ENCODE measurements around the gene FABP6.
"Not testable (repeated sequence)": the region's sequence is repeated elsewhere in the genome, so short reads cannot be mapped to it uniquely, and the experiment has no call there.

FABP6 gene, protein sequence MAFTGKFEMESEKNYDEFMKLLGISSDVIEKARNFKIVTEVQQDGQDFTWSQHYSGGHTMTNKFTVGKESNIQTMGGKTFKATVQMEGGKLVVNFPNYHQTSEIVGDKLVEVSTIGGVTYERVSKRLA

GRCh38 chr5:160229190-160229742, at the start of gene FABP6:
TSS of gene FABP6 (plus strand) at chr5:160229506. CDS start at chr5:160229558, 52 bp downstream.
- DNase-seq (ENCODE audit: low read depth in 2 of 2) = no peak

GRCh38 chr5:160180931-160181330, 48.4 kb upstream of the FABP6 start:
- no peak for DNase-seq (ENCODE audit: low read depth in 2 of 2)

DNA sequence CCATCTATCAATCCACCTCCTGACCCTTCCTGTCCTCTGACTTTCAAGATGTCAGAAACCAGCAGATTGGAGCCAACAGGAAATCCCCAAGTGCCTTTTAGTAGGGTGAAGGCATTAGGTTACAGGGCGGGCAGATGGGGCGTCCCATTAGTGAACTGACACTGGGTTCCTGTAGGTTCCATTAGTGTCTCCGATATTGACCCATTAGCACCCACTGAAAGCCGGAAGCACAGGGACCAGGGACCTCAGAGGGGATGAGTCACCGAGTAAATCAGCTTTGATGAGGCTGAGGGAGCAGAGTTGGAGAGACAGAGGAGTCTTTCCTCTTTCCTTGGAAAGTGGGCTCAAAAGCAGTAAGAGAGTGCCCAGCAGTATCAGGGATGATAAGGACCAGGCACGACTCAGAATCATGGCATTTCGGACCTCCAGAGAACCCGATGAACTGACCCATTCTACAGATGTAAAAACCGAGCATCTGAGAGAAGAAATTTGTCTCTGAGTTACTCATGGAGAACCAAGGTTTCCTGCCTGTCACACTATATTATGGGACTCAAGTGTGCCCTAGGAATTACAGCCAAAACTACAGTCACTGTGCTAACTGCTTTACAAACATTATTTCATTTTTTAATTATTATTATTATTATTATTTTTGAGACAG, 47.2 kb upstream of the FABP6 start:
- DNase-seq (ENCODE audit: low read depth in 2 of 2) = no peak

DNA sequence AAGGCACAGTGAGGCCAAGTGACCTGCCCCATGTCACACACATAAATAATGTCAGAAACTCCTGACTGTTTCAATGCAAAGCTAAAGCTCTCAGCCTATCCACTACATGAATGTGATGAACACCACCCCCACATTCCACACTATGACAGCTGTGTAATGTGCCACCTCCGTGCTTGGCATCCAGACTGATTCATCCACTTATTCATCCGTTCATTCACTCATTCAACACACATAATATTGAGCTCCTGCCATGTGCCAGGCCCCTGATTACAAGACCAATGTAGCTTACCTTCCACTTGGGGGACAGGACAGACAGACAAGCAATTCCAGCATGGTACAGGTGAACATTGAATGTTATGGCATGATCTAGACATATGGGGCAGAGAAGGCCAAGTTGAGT, 46.2 kb upstream of the FABP6 start:
- no peak for DNase-seq (ENCODE audit: low read depth in 2 of 2)

DNA sequence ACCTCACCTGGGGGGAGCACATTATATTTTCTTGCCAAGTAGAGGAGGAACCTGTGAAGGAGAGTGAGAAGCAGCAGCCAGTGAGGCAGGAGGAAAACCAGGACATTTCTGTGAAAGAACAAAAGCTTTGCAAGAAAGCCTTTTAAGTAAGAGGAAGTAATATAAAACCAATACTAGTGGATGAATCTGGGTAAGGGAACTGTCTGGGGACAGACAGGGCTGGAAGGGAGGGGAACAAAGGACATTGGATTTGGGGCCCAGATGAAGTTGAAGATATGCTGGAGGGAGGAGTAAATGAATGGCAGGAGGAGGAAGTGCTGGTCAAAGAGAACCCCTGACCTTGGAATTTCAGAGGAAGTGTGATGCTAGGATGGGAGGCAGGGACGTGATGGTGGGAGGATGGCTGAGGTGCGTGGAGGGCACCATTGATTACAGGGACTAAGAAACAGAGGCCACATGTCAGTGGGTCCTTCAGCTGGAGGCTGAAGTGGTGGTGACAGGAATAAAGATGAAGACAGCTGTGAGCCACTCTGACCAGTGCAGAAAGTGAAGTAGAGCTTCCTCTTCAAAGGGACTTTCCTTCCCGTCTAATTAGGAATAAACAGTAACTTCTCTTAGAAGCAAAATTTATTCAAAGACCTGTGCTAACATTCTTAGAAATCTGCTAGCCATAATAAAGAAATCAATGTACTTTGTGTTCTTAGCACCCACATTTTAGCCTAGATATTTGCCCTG, 43.5 kb upstream of the FABP6 start:
- DNase-seq (ENCODE audit: low read depth in 2 of 2) = no peak

GRCh38 chr5:160186480-160186879, 42.8 kb upstream of the FABP6 start:
- no peak for DNase-seq (ENCODE audit: low read depth in 2 of 2)

DNA sequence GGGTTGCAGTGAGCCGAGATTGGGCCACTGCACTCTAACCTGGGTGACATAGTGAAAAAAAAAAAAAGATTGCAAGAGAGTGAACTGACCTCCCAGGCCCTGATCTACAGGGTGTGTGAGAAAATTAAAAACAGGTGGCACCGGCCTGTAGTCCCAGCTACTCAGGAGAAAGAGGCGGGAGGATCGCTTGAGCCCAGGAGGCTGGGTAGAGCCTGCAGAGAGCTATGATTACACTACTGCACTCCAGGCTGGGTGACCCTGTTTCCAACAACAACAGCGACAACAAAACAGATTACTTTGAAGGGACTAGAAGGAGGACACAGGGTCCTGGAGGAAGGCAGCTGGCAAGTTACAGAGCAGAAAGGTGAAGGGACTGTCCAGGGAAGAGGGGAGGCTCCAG, 42.2 kb upstream of the FABP6 start:
- DNase-seq (ENCODE audit: low read depth in 2 of 2) = no peak

DNA sequence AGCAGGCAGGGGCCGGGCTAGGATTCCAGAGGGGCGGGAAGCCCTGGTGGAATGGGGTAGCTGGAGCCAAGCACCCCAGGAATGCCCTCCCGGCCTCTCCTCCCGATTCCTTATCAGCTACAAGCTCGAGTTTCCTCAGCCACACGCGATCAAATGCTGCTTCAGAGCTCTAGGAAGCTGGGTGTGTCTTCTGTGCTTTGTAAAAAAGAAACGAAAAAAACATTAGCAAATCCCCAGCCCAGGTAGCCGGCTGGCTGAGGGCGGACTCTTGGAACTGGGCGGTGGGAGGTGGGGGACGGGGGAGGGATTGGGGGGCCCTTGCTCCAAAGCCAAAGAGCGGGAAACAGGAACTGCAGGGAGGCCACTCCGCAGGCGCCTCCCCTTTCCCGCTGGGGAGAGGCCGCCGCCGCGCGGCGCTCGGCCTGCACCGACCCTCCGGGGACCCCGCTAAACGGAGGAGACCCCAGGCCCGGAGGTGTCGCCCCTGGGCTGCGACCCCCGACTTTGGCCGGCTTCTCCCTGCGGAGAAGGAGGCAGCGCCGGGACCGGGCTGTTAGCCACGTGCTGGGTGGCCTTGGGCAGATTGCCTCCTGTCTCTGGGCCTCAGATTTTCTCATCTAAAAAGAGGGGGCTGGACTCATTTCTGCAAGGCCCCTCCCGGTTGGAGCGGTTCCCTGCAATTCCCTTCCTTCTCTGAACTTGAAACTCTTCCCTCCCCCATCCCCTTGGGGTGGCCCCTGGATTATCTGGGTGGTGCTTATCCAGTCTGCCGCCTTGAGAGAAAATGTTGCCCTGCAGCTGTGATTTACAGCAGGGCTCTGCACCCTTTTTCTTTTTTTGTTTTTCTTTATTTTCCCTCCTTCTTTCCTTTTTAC, 40.9 kb upstream of the FABP6 start:
- DNase-seq (ENCODE audit: low read depth in 2 of 2) = no peak

GRCh38 chr5:160192424-160192823, 36.9 kb upstream of the FABP6 start:
- DNase-seq (ENCODE audit: low read depth in 2 of 2) = no peak

DNA sequence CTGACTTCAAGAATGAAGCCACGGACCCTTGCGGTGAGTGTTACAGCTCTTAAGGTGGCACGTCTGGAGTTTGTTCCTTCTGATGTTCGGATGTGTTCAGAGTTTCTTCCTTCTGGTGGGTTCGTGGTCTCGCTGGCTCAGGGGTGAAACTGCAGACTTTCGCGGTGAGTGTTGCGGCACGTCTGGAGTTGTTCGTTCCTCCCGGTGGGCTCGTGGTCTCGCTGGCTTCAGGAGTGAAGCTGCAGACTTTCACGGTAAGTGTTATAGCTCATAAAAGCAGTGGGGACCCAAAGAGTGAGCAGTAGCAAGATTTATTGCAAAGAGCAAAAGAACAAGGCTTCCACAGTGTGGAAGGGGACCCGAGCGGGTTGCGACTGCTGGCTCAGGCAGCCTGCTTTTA, 36.2 kb upstream of the FABP6 start:
- not testable (repeated sequence) for DNase-seq (ENCODE audit: low read depth in 2 of 2)

DNA sequence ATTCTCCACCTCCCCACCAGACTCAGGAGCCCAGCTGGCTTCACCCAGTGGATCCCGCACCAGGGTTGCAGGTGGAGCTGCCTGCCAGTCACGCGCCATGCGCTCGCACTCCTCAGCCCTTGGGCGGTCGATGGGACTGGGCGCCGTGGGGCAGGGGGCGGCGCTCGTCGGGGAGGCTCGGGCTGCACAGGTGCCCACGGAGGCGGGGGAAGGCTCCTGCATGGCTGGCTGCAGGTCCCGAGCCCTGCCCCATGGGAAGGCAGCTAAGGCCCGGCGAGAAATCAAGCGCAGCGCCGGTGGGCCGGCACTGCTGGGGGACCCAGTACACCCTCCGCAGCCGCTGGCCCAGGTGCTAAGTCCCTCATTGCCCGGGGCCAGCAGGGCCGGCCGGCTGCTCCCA, 35.5 kb upstream of the FABP6 start:
- DNase-seq (ENCODE audit: low read depth in 2 of 2) = not testable (repeated sequence)

DNA sequence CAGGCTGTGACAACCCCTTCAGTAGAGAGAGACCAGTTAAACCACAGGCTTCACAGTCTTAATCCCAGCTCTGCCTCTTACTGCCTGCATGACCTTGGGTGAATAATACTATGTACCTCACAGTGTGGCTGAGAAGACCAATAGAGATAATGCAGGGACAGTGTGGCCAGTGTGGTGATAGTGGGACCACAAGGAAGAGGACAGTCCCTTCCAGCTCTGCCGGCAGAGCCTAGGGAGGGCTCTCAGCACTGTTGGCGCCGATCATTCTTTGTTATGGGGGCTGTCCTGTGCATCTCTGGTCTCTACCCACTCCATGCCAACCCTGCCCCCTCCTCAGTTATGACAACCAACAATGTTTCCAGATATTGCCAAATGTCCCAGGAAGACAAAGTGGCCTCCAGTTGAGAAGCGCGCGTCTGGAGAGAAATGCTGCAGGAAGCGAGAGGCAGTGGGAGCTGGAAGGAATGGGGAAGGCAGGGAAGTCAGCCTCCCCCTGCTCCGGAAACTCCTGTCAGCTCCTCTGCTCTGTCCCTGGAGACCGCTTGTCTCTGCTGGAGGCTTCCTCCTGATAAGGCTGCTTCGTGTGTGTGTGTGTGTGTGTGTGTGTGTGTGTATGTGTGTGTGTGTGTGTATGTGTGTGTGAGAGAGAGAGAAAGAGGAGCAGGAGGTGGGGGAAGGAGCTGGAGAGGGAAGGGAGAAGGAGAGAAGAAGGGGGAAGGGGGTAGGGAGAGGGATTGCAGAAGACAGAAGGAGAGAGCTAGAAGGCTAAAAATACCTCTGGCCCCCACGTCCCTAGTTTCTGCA, 31.8 kb upstream of the FABP6 start:
- DNase-seq (ENCODE audit: low read depth in 2 of 2) = no peak

DNA sequence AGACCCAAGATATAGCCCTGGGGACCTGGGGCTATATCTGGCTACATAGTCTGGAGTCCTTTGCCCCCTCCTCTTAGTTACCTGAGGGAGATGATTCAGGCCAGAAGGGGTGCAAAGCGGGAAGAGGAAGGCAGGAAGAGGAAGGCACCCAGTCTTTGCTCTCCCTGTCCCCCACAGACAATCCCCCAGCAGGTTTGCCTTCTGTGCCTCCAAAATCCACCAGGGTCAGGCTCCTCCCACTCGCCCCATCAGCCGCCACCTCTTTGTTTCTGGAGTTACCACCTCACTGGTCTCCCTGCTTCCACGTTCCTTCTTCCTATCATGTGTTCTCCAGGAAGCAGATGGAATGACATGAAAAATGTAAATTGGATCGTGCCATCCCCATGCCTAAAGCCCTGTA, 31.2 kb upstream of the FABP6 start:
- no peak for DNase-seq (ENCODE audit: low read depth in 2 of 2)

- no peak for DNase-seq (ENCODE audit: low read depth in 2 of 2)
Measured at GRCh38 chr5:160198841-160199409, 30.4 kb upstream of the FABP6 start.

GRCh38 chr5:160199410-160199911, 29.8 kb upstream of the FABP6 start:
- peak; percentile 62 to 73 for DNase-seq (ENCODE audit: low read depth in 2 of 2)

DNA sequence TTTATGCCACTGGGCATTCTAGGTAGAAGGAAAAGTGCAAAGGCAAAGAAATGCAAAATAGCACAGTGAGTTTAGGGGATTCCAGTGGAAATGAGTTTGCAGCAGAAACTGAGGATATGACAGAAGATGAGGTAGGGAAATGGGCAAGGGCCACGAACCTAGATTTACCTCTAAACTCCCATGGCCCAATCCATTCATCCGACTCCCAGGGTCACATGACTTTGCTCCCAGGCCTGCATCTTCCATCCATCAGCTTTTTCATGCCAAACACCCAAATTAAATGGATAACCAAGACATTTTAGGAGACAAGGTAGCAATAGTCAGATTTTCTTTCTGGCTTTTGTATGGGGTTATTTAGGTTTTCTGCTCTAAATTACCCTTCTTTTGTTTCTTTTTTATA, 22.2 kb upstream of the FABP6 start:
- no peak for DNase-seq (ENCODE audit: low read depth in 2 of 2)

DNA sequence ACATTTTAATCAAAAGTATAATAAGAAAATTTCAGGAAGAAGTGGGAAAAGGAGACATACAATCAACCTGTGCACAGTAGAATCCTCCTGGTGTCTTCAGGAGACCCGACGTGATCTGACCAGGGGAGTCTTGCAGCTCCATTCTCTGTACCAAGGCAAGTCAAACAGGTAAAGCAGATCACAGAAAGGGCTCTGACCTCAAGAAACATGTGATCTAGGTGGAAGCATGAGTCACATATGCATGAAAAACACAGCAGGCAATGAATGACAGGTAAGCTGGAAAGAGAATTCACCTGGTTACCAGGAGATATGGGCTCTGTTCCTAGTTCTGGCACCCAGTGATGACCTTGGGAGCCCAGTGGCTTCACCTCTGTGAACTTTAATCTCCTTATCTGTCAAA, 19.4 kb upstream of the FABP6 start:
- no peak for DNase-seq (ENCODE audit: low read depth in 2 of 2)

DNA sequence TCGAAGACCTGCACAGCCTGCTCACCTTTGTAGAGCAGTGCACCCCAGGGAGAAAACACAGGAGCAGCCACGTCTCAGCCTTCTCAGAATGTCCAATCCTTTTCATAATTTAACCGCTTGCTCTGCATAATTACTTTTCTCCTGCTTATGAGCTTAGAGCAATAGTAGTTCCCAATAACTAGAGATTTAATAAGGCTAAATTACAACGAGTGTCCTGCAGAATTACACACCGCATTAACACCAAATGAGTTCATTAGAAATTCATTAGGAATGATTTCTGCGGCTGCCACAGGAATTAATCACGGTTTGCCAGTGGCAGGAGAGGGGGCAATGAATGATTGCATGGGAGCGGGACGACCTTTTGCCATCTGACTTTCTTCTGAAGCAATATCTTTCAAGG, 18.7 kb upstream of the FABP6 start:
- DNase-seq (ENCODE audit: low read depth in 2 of 2) = no peak

DNA sequence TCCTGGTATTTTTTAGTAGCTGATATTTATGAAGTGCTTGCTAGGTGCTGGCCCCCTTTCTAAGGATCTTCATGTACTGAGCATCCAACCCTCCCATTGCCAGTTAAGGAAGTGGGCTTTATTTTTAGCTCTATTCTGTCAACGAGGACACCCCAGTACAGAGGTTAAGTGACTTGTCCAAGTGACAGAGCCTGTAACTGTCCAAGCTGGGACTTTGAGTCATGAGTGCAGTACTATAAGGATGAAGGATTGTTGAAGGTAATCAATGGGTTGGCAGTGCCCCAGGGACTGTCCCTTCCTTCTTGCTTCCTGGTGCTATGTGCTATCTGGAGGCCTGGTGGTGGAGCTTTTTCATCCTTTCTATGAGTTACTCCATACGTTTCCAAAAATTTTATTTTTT, 18.0 kb upstream of the FABP6 start:
- DNase-seq (ENCODE audit: low read depth in 2 of 2) = no peak

DNA sequence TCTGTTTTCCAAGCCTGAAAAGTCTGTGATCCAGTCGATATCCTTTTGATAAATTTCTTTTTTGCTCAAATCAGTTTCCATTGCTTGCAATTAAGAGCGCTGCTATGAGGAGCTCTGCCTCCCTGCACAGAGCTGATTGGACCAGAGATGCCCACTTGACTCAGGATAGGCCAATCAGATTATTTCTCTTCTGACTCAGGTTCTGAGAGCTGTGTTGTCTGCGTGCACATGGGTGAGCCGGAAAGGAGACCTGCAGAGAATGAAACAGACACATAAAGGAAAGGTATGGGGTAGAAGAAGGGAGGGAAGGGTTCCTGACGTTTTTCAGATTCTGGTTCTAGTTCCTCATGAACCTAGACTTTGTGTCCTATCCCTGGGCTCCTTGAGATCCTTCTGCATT, 15.8 kb upstream of the FABP6 start:
- DNase-seq (ENCODE audit: low read depth in 2 of 2) = no peak

DNA sequence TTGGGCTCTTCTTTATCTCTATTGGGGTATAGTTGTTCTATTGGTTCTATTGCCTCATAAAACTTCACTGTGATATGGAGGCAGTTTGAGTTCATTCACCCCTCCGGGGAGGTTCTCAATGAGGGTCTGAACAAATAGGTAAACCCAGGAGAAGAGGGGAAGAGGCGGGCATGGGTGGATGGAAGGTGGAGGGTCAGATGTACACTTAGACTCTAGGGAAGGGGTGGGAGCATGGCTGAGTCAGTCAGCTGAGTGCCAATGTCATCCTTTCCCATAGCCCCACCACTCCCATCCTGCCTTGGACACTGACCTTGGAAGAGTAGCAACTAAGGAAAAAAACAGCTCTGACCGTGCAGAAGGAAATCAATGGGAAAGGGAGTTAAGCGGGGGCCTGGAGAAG, 9.9 kb upstream of the FABP6 start:
- DNase-seq (ENCODE audit: low read depth in 2 of 2) = no peak

All from stimulated activated CD4-positive, alpha-beta T cell treated with anti-CD3 and anti-CD28 coated beads, Interleukin-1b, Interleukin-23, amount 100 ng/mL, for 4 hours (primary cell).